ENCODE measurements around the gene ARHGAP12. TPM values are rescaled to one million over a fixed set of nuclear protein-coding genes. Genes with fewer than 3 reads are reported as not detected.
A peak's percentile ranks its signal among the peaks of the same experiment; 100 is the strongest.

Gene ARHGAP12
- total RNA-seq (2022): 62.3 and 63.1 TPM in 2 replicates
- percentile 96 among the genes with signal in this experiment for Bru-seq, nascent RNA
- percentile 95 among the genes with signal in this experiment for BruChase-seq, experiment 1, labeled RNA remaining after a 2-hour chase
- percentile 89 among the genes with signal in this experiment for BruChase-seq, experiment 2, labeled RNA remaining after a 6-hour chase
- long read RNA-seq, full-length matches to known transcripts: 7 of 38 reads
- long read RNA-seq, partial matches to known transcripts: 8 of 38 reads
- long read RNA-seq, other reads (novel, unspliced or antisense): 23 of 38 reads

- Mint-ChIP-seq H3K4me1 (ENCODE audit: low read depth, unreplicated experiment) (peaks cover 40% of the 10 kb centered on the region), H3K27ac (ENCODE audit: unreplicated experiment) (peak within 1 kb of the TSS; percentile 97), H3K9me3 (ENCODE audit: unreplicated experiment) (no peaks in the 10 kb centered on the region), H3K27me3 (ENCODE audit: insufficient read depth, unreplicated experiment) (no peaks in the 10 kb centered on the region), H3K4me3 (ENCODE audit: unreplicated experiment) (peak within 1 kb of the TSS; percentile 76), H3K36me3 (ENCODE audit: insufficient read depth, unreplicated experiment) (peaks cover 24% of the 10 kb centered on the region)
- no peaks in the 10 kb centered on the region for H3K36me3 ChIP-seq (ENCODE audit: control insufficient read depth, insufficient read depth, low read length)
- no peaks in the 10 kb centered on the region for H3K27me3 ChIP-seq (replicated peaks; ENCODE audit: control insufficient read depth, insufficient read depth, low read length)
- peak within 1 kb of the TSS; percentile 80 for H3K4me3 ChIP-seq (ENCODE audit: low read depth, low read length)
- no TSS peak for BruUV-seq (replicated peaks)
- CTCF ChIA-PET: interaction anchor here (1.2 to 1.5 kb wide), 2 partner anchors 40 to 67 kb away, joined by 5 to 15 read pairs; no protein-coding TSS in a partner anchor
- H3K4me1 ChIP-seq: peaks cover 12% of the 10 kb centered on the region; the same call in 1 of the 2 replicates
- peak; percentile 95 to 99 for DNase-seq
- POLR2A ChIA-PET: interaction anchor here (0.5 to 1.7 kb wide), 6 partner anchors 14 to 67 kb away, joined by 3 to 8 read pairs (median 4); no protein-coding TSS in a partner anchor
- no peak for TF ChIP-seq CTCF (IDR thresholded peaks at IDR 0.05; ENCODE audit: insufficient read depth in 1 of 2, low read depth in 1 of 2, low read length in 1 of 2, severe bottlenecking in 1 of 2, unreplicated experiment in 1 of 2)
- no peaks in the 10 kb centered on the region for H3K9me3 ChIP-seq
- intact Hi-C loops (cut with micrococcal nuclease; ENCODE audit: unreplicated experiment): loop anchor here (1.0 to 5.0 kb wide), 7 partner anchors 9 to 419 kb away; partner anchors contain the start of gene EPC1
Measured at GRCh38 chr10:31928549-31929260, at the start of gene ARHGAP12. ARHGAP12 (minus strand) TSS chr10:31928831; CDS start chr10:31908855, 19,976 bp downstream.

DNA sequence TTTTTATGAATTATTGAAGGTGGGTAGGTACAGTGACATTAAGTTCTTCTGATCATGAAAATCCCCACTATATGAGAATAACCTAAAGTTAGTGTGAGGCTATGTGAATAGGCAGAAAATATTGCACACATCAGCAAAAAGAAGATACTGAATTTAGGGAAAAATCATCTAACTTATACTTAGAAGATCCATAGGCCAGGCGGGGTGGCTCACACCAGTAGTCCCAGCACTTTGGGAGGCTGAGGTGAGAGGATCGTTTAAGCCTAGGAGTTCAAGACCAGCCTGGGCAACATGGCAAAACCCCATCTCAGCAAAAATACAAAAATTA, 49.5 kb upstream of the ARHGAP12 start:
- Histone ChIP-seq H3K27me3 (replicated peaks; ENCODE audit: control insufficient read depth, insufficient read depth, low read length) (no peaks in the 10 kb centered on the region), H3K4me1 (no peaks in the 10 kb centered on the region), H3K9me3 (no peaks in the 10 kb centered on the region), H3K4me3 (ENCODE audit: low read depth, low read length) (no peak overlapping the region), H3K36me3 (ENCODE audit: control insufficient read depth, insufficient read depth, low read length) (no peaks in the 10 kb centered on the region)
- Mint-ChIP-seq H3K9me3 (ENCODE audit: unreplicated experiment) (peaks cover 14% of the 10 kb centered on the region), H3K36me3 (ENCODE audit: insufficient read depth, unreplicated experiment) (no peaks in the 10 kb centered on the region), H3K4me3 (ENCODE audit: unreplicated experiment) (no peak overlapping the region), H3K4me1 (ENCODE audit: low read depth, unreplicated experiment) (peaks cover 9% of the 10 kb centered on the region), H3K27me3 (ENCODE audit: insufficient read depth, unreplicated experiment) (no peaks in the 10 kb centered on the region), H3K27ac (ENCODE audit: unreplicated experiment) (no peak overlapping the region)
- POLR2A ChIA-PET: no interaction called here
- TF ChIP-seq CTCF (IDR thresholded peaks at IDR 0.05; ENCODE audit: insufficient read depth in 1 of 2, low read depth in 1 of 2, low read length in 1 of 2, severe bottlenecking in 1 of 2, unreplicated experiment in 1 of 2): no peak
- intact Hi-C loops (cut with micrococcal nuclease; ENCODE audit: unreplicated experiment): no loop called here
- no peak for DNase-seq
- no TSS peak for BruUV-seq (replicated peaks)
- CTCF ChIA-PET: no interaction called here

DNA sequence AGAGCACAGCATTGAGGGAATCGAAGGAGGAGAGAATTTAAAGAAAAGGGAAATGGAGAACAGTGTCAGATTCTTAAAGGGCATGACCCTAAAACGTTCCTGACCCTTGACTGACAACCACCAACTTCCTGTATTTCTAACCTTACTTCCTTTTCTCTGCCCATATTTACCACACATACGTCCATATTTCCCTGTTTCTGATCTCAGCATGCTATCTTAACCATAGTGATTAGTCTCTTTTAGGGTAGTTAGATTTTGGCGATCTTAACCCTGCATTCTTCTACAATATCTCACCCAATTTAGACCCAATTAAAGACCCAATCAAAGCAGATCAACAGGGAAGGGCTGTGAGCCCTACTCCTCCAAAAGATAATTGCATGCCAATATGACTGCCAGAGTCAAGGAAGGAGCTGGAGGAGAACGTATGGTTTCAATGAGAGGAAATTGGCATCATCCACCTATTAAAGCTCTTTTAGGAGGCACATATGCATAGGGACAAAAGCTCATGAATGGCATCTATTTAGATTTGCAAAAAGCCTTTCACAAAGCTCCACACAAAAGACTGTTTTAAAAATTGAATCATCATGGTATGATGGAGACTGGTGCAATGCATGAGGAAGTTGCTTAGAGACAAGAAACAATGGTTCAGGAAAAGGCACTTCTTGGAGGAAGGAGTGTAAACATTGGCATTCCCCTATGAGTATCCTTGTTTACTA, 49.0 kb upstream of the ARHGAP12 start:
- Mint-ChIP-seq H3K9me3 (ENCODE audit: unreplicated experiment) (peaks cover 14% of the 10 kb centered on the region), H3K27me3 (ENCODE audit: insufficient read depth, unreplicated experiment) (no peaks in the 10 kb centered on the region), H3K36me3 (ENCODE audit: insufficient read depth, unreplicated experiment) (no peaks in the 10 kb centered on the region), H3K4me1 (ENCODE audit: low read depth, unreplicated experiment) (peaks cover 9% of the 10 kb centered on the region), H3K4me3 (ENCODE audit: unreplicated experiment) (no peak overlapping the region), H3K27ac (ENCODE audit: unreplicated experiment) (no peak overlapping the region)
- no peak for DNase-seq
- H3K9me3 ChIP-seq: no peaks in the 10 kb centered on the region
- H3K36me3 ChIP-seq (ENCODE audit: control insufficient read depth, insufficient read depth, low read length): no peaks in the 10 kb centered on the region
- no peak overlapping the region for H3K4me3 ChIP-seq (ENCODE audit: low read depth, low read length)
- ChIA-PET POLR2A (no interaction called here), CTCF (interaction anchor here (0.8 kb wide), 1 partner anchor 116 kb away, joined by 3 read pairs; no protein-coding TSS in a partner anchor)
- intact Hi-C loops (cut with micrococcal nuclease; ENCODE audit: unreplicated experiment): no loop called here
- no TSS peak for BruUV-seq (replicated peaks)
- H3K4me1 ChIP-seq: no peaks in the 10 kb centered on the region
- no peaks in the 10 kb centered on the region for H3K27me3 ChIP-seq (replicated peaks; ENCODE audit: control insufficient read depth, insufficient read depth, low read length)
- no peak for TF ChIP-seq CTCF (IDR thresholded peaks at IDR 0.05; ENCODE audit: insufficient read depth in 1 of 2, low read depth in 1 of 2, low read length in 1 of 2, severe bottlenecking in 1 of 2, unreplicated experiment in 1 of 2)

Measured in Caco-2 (cell line).